ENCODE measurements around the gene ABT1. TPM values are rescaled to one million over a fixed set of nuclear protein-coding genes. Genes with fewer than 3 reads are reported as not detected.

Gene ABT1
- total and polyA plus RNA-seq, 9 donors = 10.6 to 13.6 (median 11.2) TPM

- no peak overlapping the region for H3K27ac ChIP-seq (ENCODE audit: low read length)
- no CpG with 5 or more reads among the region's 7 CpGs for WGBS (ENCODE audit: insufficient coverage)
- DNase-seq = no peak
- H3K4me1 ChIP-seq (ENCODE audit: control insufficient read depth, insufficient read depth, low read length) = no peaks in the 10 kb centered on the region
- H3K9me3 ChIP-seq (replicated peaks; ENCODE audit: control insufficient read depth, low read depth, low read length) = peaks cover 3% of the 10 kb centered on the region
- no peaks in the 10 kb centered on the region for H3K27me3 ChIP-seq (ENCODE audit: control insufficient read depth, insufficient read depth, low read length)
- H3K4me3 ChIP-seq (ENCODE audit: low read length) = no peak overlapping the region
- H3K36me3 ChIP-seq (ENCODE audit: control insufficient read depth, insufficient read depth, low read length) = no peaks in the 10 kb centered on the region
Observed at GRCh38 chr6:26627843-26628242, 31.1 kb downstream of the ABT1 start.

- Histone ChIP-seq H3K36me3 (ENCODE audit: control insufficient read depth, insufficient read depth, low read length) (peaks cover 2% of the 10 kb centered on the region), H3K4me1 (ENCODE audit: control insufficient read depth, insufficient read depth, low read length) (no peaks in the 10 kb centered on the region), H3K4me3 (ENCODE audit: low read length) (no peak overlapping the region), H3K27me3 (ENCODE audit: control insufficient read depth, insufficient read depth, low read length) (no peaks in the 10 kb centered on the region), H3K27ac (ENCODE audit: low read length) (no peak overlapping the region), H3K9me3 (replicated peaks; ENCODE audit: control insufficient read depth, low read depth, low read length) (peaks cover 3% of the 10 kb centered on the region)
- DNase-seq = no peak
- WGBS (ENCODE audit: insufficient coverage) = no CpG with 5 or more reads among the region's 1 CpG
Observed at GRCh38 chr6:26629359-26629758, 32.6 kb downstream of the ABT1 start.

- Histone ChIP-seq H3K36me3 (ENCODE audit: control insufficient read depth, insufficient read depth, low read length) (peaks cover 34% of the 10 kb centered on the region), H3K9me3 (replicated peaks; ENCODE audit: control insufficient read depth, low read depth, low read length) (peaks cover 11% of the 10 kb centered on the region)
- no CpG with 5 or more reads among the region's 2 CpGs for WGBS (ENCODE audit: insufficient coverage)
Observed at GRCh38 chr6:26640806-26641205, 44.1 kb downstream of the ABT1 start.

GRCh38 chr6:26646074-26646473, 49.3 kb downstream of the ABT1 start:
- peaks cover 20% of the 10 kb centered on the region for H3K36me3 ChIP-seq (ENCODE audit: control insufficient read depth, insufficient read depth, low read length)
- WGBS (ENCODE audit: insufficient coverage) = no CpG with 5 or more reads among the region's 1 CpG
- H3K27me3 ChIP-seq (ENCODE audit: control insufficient read depth, insufficient read depth, low read length) = no peaks in the 10 kb centered on the region
- no peak overlapping the region for H3K4me3 ChIP-seq (ENCODE audit: low read length)
- H3K4me1 ChIP-seq (ENCODE audit: control insufficient read depth, insufficient read depth, low read length) = no peaks in the 10 kb centered on the region
- H3K27ac ChIP-seq (ENCODE audit: low read length) = no peak overlapping the region
- DNase-seq = no peak
- H3K9me3 ChIP-seq (replicated peaks; ENCODE audit: control insufficient read depth, low read depth, low read length) = peaks cover 3% of the 10 kb centered on the region

More at GRCh38 chr6:26640806-26641205, 44.1 kb downstream of the ABT1 start:
- no peaks in the 10 kb centered on the region for H3K27me3 ChIP-seq (ENCODE audit: control insufficient read depth, insufficient read depth, low read length)
- no peak for DNase-seq
- H3K4me1 ChIP-seq (ENCODE audit: control insufficient read depth, insufficient read depth, low read length) = no peaks in the 10 kb centered on the region
- no peak overlapping the region for H3K27ac ChIP-seq (ENCODE audit: low read length)
- H3K4me3 ChIP-seq (ENCODE audit: low read length) = no peak overlapping the region

Other genes with a start within 250 kb of the ABT1 start
- gene BTN3A2, start 231.8 kb upstream of the ABT1 start, total RNA-seq = 14.6 TPM
- 10 to 100 TPM; 14.1 to 20.8 (median 17.2) TPM for gene BTN3A2, start 231.8 kb upstream of the ABT1 start, polyA plus RNA-seq (ENCODE audit: insufficient read depth in 1 of 8, insufficient read length in 8 of 8, low replicate concordance in 1 of 8)
- gene BTN2A2, start 213.8 kb upstream of the ABT1 start, total RNA-seq = 5.9 TPM
- 10 to 100 TPM in 1 of 8 donors, 1 to 10 TPM in 7; 5.0 to 10.2 (median 7.4) TPM for gene BTN2A2, start 213.8 kb upstream of the ABT1 start, polyA plus RNA-seq (ENCODE audit: insufficient read depth in 1 of 8, insufficient read length in 8 of 8, low replicate concordance in 1 of 8)
- gene BTN3A1, start 194.7 kb upstream of the ABT1 start, total RNA-seq = 25.1 TPM
- gene BTN3A1, start 194.7 kb upstream of the ABT1 start, polyA plus RNA-seq (ENCODE audit: insufficient read depth in 1 of 8, insufficient read length in 8 of 8, low replicate concordance in 1 of 8) = 10 to 100 TPM; 16.3 to 24.0 (median 21.3) TPM
- 12.1 TPM for gene BTN3A3, start 156.4 kb upstream of the ABT1 start, total RNA-seq
- gene BTN3A3, start 156.4 kb upstream of the ABT1 start, polyA plus RNA-seq (ENCODE audit: insufficient read depth in 1 of 8, insufficient read length in 8 of 8, low replicate concordance in 1 of 8) = 10 to 100 TPM; 11.1 to 16.1 (median 12.7) TPM
- gene BTN2A1, start 139.0 kb upstream of the ABT1 start, total RNA-seq = 13.8 TPM
- gene BTN2A1, start 139.0 kb upstream of the ABT1 start, polyA plus RNA-seq (ENCODE audit: insufficient read depth in 1 of 8, insufficient read length in 8 of 8, low replicate concordance in 1 of 8) = 10 to 100 TPM; 23.0 to 28.1 (median 25.4) TPM
- 0.04 TPM for gene BTN1A1, start 96.7 kb upstream of the ABT1 start, total RNA-seq
- under 1 TPM; 0.08 to 0.19 (median 0.14) TPM for gene BTN1A1, start 96.7 kb upstream of the ABT1 start, polyA plus RNA-seq (ENCODE audit: insufficient read depth in 1 of 8, insufficient read length in 8 of 8, low replicate concordance in 1 of 8)
- 64.3 TPM for gene HMGN4, start 58.6 kb upstream of the ABT1 start, total RNA-seq
- gene HMGN4, start 58.6 kb upstream of the ABT1 start, polyA plus RNA-seq (ENCODE audit: insufficient read depth in 1 of 8, insufficient read length in 8 of 8, low replicate concordance in 1 of 8) = 10 to 100 TPM; 51.3 to 73.7 (median 61.0) TPM
- gene ZNF322, start 62.8 kb downstream of the ABT1 start, total RNA-seq = 23.0 TPM
- gene ZNF322, start 62.8 kb downstream of the ABT1 start, polyA plus RNA-seq (ENCODE audit: insufficient read depth in 1 of 8, insufficient read length in 8 of 8, low replicate concordance in 1 of 8) = 10 to 100 TPM; 12.9 to 20.1 (median 16.6) TPM

Data from muscle of leg (tissue), 11 donors.